NCI-H2196 (cell line): ENCODE data around the gene ALG1L2.
"Not testable (repeated sequence)": the region's sequence is repeated elsewhere in the genome, so short reads cannot be mapped to it uniquely, and the experiment has no call there.

ENCODE experiments used
- DNase-seq: peaks from one replicate; lab custom pipeline; 2025; ENCODE audit not compliant: unreplicated experiment; lab: John Stamatoyannopoulos, UW

The ALG1L2 gene

GRCh38 chr3:130081351-130081881 is at the start of gene ALG1L2:
Gene ALG1L2, plus strand, starts transcription at chr3:130081831. Its CDS starts 186 bp downstream, at chr3:130082017.
- DNase-seq, result no peak

- not testable (repeated sequence) for DNase-seq
These were observed 44.4 kb upstream of the ALG1L2 start for GRCh38 chr3:130037126-130037815.

- not testable (repeated sequence) for DNase-seq
These were observed 38.9 kb upstream of the ALG1L2 start for GRCh38 chr3:130042736-130043135.

GRCh38 chr3:130043658-130044057 is 38.0 kb upstream of the ALG1L2 start:
- DNase-seq, result not testable (repeated sequence)

- DNase-seq, result no peak
These were observed 37.3 kb upstream of the ALG1L2 start for GRCh38 chr3:130044370-130044769.

- no peak for DNase-seq
These were observed 32.9 kb upstream of the ALG1L2 start for GRCh38 chr3:130048726-130049125.

- not testable (repeated sequence) for DNase-seq
These were observed 29.3 kb upstream of the ALG1L2 start for GRCh38 chr3:130052366-130052765.

- not testable (repeated sequence) for DNase-seq
These were observed 28.7 kb upstream of the ALG1L2 start for GRCh38 chr3:130052965-130053364.

- DNase-seq, result not testable (repeated sequence)
These were observed 23.9 kb upstream of the ALG1L2 start for GRCh38 chr3:130057536-130058266.

- DNase-seq, result not testable (repeated sequence)
These were observed 23.4 kb upstream of the ALG1L2 start for GRCh38 chr3:130058267-130058657.

GRCh38 chr3:130058716-130059115 is 22.9 kb upstream of the ALG1L2 start:
- DNase-seq, result not testable (repeated sequence)

GRCh38 chr3:130059162-130059561 is 22.5 kb upstream of the ALG1L2 start:
- DNase-seq, result not testable (repeated sequence)

- DNase-seq, result no peak
These were observed 8.0 kb upstream of the ALG1L2 start for GRCh38 chr3:130073582-130073981.

GRCh38 chr3:130077636-130078035 is 4.0 kb upstream of the ALG1L2 start:
- no peak for DNase-seq

GRCh38 chr3:130083363-130084090 is 1.9 kb downstream of the ALG1L2 start:
- not testable (repeated sequence) for DNase-seq

GRCh38 chr3:130084436-130084980 is 2.9 kb downstream of the ALG1L2 start:
- DNase-seq, result no peak

GRCh38 chr3:130085881-130086280 is 4.2 kb downstream of the ALG1L2 start:
- no peak for DNase-seq

GRCh38 chr3:130086628-130087027 is 5.0 kb downstream of the ALG1L2 start:
- DNase-seq, result not testable (repeated sequence)

GRCh38 chr3:130088061-130088460 is 6.4 kb downstream of the ALG1L2 start:
- DNase-seq, result no peak

- not testable (repeated sequence) for DNase-seq
These were observed 9.1 kb downstream of the ALG1L2 start for GRCh38 chr3:130090681-130091080.

GRCh38 chr3:130091958-130092357 is 10.3 kb downstream of the ALG1L2 start:
- no peak for DNase-seq
